Stimulated activated CD8-positive, alpha-beta memory T cell treated with anti-CD3 and anti-CD28 coated beads, Interleukin-12 subunit alpha, Interleukin-12 subunit beta, amount 100 ng/mL, for 24 hours (primary cell): ENCODE measurements around the gene CNPY4.

Source experiments
- DNase-seq: peaks from one replicate; pipeline ENCODE4 v3.0.0-alpha.2; 2020; ENCODE audit errors: extremely low read depth

The CNPY4 gene, protein sequence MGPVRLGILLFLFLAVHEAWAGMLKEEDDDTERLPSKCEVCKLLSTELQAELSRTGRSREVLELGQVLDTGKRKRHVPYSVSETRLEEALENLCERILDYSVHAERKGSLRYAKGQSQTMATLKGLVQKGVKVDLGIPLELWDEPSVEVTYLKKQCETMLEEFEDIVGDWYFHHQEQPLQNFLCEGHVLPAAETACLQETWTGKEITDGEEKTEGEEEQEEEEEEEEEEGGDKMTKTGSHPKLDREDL

GRCh38 chr7:100119072-100119969, at the start of gene CNPY4, which contains the start of gene TAF6:
TSS of gene CNPY4 (plus strand) at chr7:100119634. CDS start at chr7:100119745, 111 bp downstream.
TSS of gene TAF6 (minus strand) at chr7:100119358. CDS start at chr7:100114209, 5,149 bp downstream.
- DNase-seq, result peak; percentile 89

DNA sequence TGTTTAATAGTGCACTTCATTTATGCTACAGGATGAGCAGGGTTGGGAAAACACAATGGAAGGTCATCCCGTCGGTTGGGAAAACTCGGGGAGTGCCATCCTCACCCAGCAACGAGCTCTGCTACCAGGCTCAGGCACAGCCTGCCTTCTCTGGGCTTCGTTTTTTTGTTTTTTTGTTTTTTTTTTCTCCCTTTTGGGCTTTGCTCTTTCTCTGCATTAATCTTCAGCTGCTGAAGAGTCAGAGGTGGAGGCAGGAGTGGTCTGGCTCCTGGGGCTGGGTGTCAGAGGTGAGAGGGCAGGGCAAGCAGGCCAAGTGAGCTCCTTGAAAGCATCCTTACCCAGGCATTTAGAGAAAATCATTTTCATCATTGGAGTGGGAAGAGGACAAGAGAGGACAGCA, 49.4 kb upstream of the CNPY4 start:
- DNase-seq, result no peak

GRCh38 chr7:100071018-100071723, 48.3 kb upstream of the CNPY4 start:
- no peak for DNase-seq

DNA sequence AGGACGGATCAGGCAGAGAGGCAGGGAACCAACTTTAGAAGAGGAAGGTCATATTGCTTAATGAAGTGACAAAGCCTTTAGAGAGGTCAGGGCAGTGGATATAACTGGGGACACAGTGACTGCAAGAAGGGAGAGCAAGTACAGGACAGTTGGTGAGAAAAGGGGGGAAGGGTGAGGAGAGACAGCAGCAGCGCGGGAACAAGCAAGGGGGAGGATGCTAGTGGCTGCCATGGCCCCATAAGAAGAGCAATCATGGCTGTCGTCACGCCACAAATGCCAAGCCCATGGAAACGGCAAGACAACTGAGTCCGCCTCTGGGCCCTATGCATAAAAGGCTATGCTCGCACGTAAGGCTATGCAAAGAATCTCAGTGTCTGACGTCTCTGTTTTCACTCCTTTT, 47.0 kb upstream of the CNPY4 start:
- DNase-seq, result no peak

- DNase-seq, result no peak
These were observed 44.6 kb upstream of the CNPY4 start for GRCh38 chr7:100074841-100075240.

- no peak for DNase-seq
These were observed 44.0 kb upstream of the CNPY4 start for GRCh38 chr7:100075418-100075817.

GRCh38 chr7:100077205-100077604, 42.2 kb upstream of the CNPY4 start:
- DNase-seq, result no peak

DNA sequence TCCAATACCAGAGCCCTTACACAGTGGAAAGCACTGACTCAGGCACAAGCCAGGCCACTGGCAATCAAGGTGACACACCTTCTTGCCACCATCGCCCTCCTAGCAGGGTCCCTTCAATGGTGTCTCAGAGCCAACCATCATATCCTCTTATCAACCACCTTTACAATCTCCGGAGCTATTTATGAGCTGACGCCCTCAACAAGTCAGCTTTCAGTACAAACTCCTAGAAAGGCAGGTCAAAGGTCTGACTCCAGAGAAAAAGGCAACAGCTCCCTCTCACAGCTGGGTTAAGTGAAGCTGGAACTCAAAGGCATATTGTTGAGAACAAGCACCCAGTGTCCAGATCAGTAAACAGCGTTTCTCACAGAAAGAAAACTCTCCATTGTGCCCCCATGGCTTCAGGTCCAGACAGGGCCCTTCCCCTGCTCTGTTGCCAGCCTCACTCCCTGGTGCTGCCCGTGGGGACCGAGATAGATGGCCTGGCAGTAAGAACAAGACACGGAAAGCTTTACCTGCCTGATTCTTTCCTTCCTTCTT, 40.3 kb upstream of the CNPY4 start:
- no peak for DNase-seq

GRCh38 chr7:100080907-100081534, 38.4 kb upstream of the CNPY4 start:
- no peak for DNase-seq

DNA sequence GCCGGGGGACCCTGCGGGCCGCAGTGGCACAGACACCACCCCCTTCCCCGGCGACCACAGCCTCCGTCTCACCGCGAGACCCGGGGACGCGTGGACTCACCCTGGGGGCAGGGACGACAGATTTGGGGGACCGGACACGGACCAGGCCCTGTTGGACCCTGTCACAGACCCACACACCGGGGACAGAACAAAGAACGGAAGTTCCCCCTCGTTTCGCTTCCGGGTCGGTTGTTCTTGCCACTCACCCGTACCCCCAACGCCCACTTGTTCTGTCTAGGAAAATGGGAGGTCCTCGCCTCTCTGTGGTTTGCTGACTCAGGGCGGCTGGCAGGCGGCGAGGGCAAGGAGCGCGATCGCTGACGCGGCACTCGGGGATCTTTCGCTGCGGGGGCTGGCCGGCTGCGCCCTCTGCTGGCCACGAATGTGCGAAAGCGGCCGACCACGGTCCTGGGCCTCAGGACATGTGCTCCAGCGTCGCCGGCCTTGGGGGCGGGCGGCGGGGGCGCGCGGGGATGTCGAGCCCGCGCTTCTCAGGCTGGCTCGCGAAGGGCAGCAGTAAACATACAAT, 37.8 kb upstream of the CNPY4 start, which contains the start of gene ZNF3:
Gene ZNF3, minus strand, starts transcription at position 189 of the 568 bp plus-strand sequence. CDS start 4,366 bp downstream, outside the sequence.
- peak; percentile 92 for DNase-seq

- no peak for DNase-seq
These were observed 36.5 kb upstream of the CNPY4 start for GRCh38 chr7:100082978-100083377.

DNA sequence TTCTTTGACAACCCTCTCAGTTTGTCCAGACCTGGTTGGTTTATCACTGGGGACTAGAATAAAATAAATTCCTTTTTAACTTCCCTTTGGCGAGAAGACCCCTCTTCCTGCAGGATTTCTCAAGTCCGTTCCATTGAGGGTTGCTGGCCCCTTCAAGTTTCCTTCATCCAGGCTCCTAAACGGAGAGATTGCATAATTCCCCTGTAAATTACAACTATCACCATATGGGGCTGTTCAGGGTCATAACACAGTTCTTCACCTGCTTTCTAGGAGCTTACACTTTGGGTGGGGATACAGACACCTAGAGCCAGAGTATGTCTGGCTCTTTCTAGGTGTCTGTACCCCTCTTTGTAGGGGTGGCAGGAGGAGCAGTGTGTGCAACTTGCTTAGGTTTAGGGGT, 33.9 kb upstream of the CNPY4 start:
- DNase-seq, result no peak

DNA sequence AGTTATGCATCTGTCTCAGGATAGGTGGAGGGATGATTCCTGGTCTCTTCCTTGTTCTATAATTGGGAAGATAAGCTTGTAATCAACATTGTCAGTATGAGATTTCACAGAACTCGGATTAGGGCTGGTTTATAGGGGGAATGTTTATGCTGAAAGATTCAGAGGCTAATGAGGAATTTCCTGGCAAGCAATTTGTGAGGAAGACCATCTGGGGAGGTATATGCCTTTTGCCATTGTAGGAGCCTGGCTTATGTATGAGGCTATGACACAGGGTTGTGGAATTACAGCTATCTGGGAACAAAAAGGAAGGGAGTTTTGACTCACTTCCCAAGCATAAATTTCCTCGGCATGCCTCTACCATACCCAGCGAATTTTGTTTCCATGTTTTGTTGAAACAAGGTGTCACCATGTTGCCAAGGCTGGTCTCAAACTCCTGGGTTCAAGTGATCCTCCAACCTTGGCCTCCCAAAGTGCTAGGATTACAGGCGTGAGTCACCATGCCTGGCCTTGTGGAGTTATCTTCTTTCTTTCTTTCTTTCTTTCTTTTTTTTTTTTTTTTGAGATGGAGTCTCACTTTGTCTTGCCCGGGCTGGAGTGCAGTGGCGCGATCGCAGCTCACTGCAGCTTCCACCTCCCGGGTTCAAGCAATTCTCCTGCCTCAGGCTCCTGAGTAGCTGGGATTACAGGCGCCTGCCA, 32.2 kb upstream of the CNPY4 start:
- no peak for DNase-seq

DNA sequence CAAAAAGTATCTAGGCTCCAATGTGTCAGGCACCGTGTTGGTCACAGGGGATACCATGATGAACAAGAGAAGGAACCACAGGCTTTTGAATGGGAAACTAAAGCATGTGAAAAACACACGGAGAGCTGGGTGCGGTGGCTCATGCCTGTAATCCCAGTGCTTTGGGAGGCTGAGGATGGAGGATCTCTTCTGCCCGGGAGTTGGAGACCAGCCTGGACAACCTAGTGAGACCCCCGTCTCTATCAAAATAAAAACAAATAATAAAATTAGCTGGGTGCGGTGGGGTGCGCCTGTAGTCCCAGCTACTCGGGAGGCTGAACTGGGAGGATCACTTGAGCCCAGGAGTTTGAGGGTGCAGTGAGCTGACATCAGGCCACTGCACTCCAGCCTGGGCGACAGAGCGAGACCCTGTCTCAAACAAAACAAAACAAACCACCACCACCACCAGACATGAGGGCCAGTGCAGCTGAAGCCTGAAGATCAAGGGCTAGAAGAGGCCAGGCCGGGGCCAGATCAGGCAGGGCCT, 31.3 kb upstream of the CNPY4 start:
- no peak for DNase-seq

DNA sequence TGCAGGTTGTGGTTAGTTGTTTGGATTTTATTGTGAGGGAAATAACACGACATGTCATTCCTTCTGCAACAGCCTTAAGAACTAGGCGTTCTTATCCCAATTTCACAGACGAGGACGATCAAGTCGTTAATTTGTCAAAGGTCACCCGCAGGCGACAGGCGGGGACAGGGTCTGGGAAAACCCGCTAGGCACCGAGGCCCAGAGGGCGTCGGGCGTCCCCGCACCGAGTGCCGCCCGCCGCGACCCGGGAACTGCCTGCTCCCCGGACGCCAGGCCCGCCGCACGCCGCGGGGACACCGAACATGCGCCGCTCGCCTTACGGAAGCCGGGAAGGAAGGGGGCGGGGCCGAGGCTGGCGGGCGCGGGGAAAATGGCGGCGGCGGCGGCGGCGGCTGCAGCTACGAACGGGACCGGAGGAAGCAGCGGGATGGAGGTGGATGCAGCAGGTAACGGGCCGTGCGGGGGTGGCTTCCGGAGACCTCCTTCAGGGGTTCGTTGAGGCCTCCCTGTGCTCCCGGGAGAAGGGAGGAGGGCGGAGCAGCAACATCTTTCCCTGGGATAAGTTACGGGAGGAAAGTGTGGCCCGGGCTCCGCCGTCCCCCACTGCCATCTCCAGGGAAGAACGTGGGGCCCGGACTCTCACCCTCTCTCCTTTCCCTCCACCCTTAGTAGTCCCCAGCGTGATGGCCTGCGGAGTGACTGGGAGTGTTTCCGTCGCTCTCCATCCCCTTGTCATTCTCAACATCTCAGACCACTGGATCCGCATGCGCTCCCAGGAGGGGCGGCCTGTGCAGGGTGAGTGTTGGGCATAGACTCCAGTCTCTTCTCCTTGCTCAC, 30.6 kb upstream of the CNPY4 start, which contains the start of gene COPS6:
Gene COPS6, plus strand, starts transcription at position 349 of the 837 bp plus-strand sequence. Its CDS starts 22 bp downstream, at position 371.
- peak; percentile 63 for DNase-seq

DNA sequence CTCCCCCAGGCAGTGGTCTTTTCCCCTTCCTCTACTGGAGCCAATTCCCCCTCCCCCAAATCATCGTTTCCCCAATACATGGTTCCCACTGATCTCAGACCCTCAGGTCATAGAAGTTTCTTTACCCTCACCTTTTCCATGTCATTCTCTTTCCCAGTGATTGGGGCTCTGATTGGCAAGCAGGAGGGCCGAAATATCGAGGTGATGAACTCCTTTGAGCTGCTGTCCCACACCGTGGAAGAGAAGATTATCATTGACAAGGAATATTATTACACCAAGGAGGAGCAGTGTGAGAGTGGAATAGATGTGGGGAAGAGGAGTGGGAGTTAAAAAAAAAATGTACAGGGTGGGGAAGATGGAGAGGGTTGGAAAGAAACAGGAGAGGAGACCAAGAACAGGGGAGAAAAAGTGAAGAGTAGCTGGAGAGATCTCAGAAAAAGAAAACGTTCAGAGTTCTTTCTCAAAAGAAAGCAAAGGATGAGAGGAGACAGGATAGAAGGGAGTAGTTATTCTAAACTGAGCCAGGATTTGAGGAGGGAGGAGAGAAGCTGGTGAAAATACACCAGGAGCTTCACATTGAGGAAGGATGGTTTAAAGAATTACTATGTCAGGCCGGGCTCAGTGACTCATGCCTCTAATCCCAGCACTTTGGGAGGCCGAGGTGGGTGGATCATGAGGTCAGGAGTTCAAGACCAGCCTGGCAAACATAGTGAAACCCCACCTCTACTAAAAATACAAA, 29.8 kb upstream of the CNPY4 start:
- no peak for DNase-seq

DNA sequence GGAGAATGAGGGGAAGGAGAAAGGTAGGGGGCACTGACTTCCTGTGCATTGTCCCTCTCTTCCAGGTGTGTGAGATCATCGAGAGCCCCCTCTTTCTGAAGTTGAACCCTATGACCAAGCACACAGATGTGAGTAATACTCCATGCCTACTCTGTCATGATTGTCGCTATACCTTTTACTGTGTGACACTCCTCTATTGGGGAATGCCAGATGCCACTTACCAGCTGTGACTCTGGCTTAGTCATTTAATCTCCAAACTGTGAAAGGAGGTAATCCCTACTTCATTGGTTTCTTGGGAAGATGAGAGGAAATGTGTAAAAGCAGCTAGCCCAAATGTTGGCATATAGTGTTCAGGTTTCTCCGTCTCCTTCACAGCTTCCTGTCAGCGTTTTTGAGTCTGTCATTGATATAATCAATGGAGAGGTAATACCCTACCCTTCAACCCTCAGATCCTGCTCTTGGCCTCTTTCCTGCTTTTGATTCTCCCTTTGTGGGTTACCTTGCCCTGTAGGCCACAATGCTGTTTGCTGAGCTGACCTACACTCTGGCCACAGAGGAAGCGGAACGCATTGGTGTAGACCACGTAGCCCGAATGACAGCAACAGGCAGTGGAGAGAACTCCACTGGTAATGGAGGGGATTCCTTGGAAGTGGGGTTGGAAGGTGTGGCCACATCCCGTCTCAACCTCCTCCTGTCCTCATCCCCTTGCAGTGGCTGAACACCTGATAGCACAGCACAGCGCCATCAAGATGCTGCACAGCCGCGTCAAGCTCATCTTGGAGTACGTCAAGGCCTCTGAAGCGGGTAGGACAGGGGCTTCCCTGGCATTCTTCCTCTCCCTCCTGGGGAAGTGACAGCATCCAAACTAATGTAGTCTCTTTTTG, 28.7 kb upstream of the CNPY4 start:
- DNase-seq, result no peak
